Measurements from ENCODE around the gene GPC4. TPM values are rescaled to one million over a fixed set of nuclear protein-coding genes. Genes with fewer than 3 reads are reported as not detected.

Gene GPC4
- total RNA-seq, 1 donor: 8.3 TPM

- Histone ChIP-seq H3K9me3 (ENCODE audit: low read depth, low read length) (no peaks in the 10 kb centered on the region), H3K36me3 (ENCODE audit: insufficient read depth, low read length) (no peaks in the 10 kb centered on the region), H3K4me2 (ENCODE audit: insufficient read depth, low read length) (peak overlapping the region; percentile 64), H3K79me2 (ENCODE audit: insufficient read depth, low read length) (no peaks in the 10 kb centered on the region), H3K27ac (ENCODE audit: low read depth, low read length) (no peak overlapping the region), H4K20me1 (ENCODE audit: insufficient read depth, low read length) (no peaks in the 10 kb centered on the region), H3K4me1 (ENCODE audit: insufficient read depth, low read length) (no peaks in the 10 kb centered on the region), H3K27me3 (ENCODE audit: insufficient read depth, low read length) (peaks cover 38% of the 10 kb centered on the region), H2AFZ (ENCODE audit: low read length) (no peak overlapping the region), H3K4me3 (ENCODE audit: insufficient read depth, low read length) (peak overlapping the region; percentile 69)
- DNase-seq (ENCODE audit: insufficient read length, low spot score, missing footprints): peak; percentile 36
- TF ChIP-seq CTCF (IDR thresholded peaks at IDR 0.05; ENCODE audit: extremely low read depth, low read depth, low read length): no peak
These were observed 648 bp downstream of the GPC4 start for GRCh38 chrX:133414406-133415275.

GRCh38 chrX:133413218-133413925 is 1.9 kb downstream of the GPC4 start:
- no peak for DNase-seq (ENCODE audit: insufficient read length, low spot score, missing footprints)
- Histone ChIP-seq H2AFZ (ENCODE audit: low read length) (no peak overlapping the region), H3K27ac (ENCODE audit: low read depth, low read length) (no peak overlapping the region), H3K79me2 (ENCODE audit: insufficient read depth, low read length) (no peaks in the 10 kb centered on the region), H3K4me1 (ENCODE audit: insufficient read depth, low read length) (no peaks in the 10 kb centered on the region), H4K20me1 (ENCODE audit: insufficient read depth, low read length) (no peaks in the 10 kb centered on the region), H3K4me2 (ENCODE audit: insufficient read depth, low read length) (peak overlapping the region; percentile 64), H3K4me3 (ENCODE audit: insufficient read depth, low read length) (peak overlapping the region; percentile 69), H3K27me3 (ENCODE audit: insufficient read depth, low read length) (peaks cover 38% of the 10 kb centered on the region), H3K9me3 (ENCODE audit: low read depth, low read length) (no peaks in the 10 kb centered on the region), H3K36me3 (ENCODE audit: insufficient read depth, low read length) (no peaks in the 10 kb centered on the region)
- no peak for TF ChIP-seq CTCF (IDR thresholded peaks at IDR 0.05; ENCODE audit: extremely low read depth, low read depth, low read length)

GRCh38 chrX:133412665-133413064 is 2.6 kb downstream of the GPC4 start:
- no peaks in the 10 kb centered on the region for H3K79me2 ChIP-seq (ENCODE audit: insufficient read depth, low read length)
- H3K4me1 ChIP-seq (ENCODE audit: insufficient read depth, low read length): no peaks in the 10 kb centered on the region
- no peaks in the 10 kb centered on the region for H4K20me1 ChIP-seq (ENCODE audit: insufficient read depth, low read length)
- peak; percentile 90 for DNase-seq (ENCODE audit: insufficient read length, low spot score, missing footprints)
- H3K9me3 ChIP-seq (ENCODE audit: low read depth, low read length): no peaks in the 10 kb centered on the region
- peaks cover 34% of the 10 kb centered on the region for H3K27me3 ChIP-seq (ENCODE audit: insufficient read depth, low read length)
- no peak overlapping the region for H3K4me3 ChIP-seq (ENCODE audit: insufficient read depth, low read length)
- no peak overlapping the region for H2AFZ ChIP-seq (ENCODE audit: low read length)
- no peak for TF ChIP-seq CTCF (IDR thresholded peaks at IDR 0.05; ENCODE audit: extremely low read depth, low read depth, low read length)
- no peaks in the 10 kb centered on the region for H3K36me3 ChIP-seq (ENCODE audit: insufficient read depth, low read length)
- no peak overlapping the region for H3K27ac ChIP-seq (ENCODE audit: low read depth, low read length)
- H3K4me2 ChIP-seq (ENCODE audit: insufficient read depth, low read length): no peak overlapping the region

GRCh38 chrX:133412246-133412645 is 3.0 kb downstream of the GPC4 start:
- TF ChIP-seq CTCF (IDR thresholded peaks at IDR 0.05; ENCODE audit: extremely low read depth, low read depth, low read length): no peak
- H3K36me3 ChIP-seq (ENCODE audit: insufficient read depth, low read length): no peaks in the 10 kb centered on the region
- H3K4me2 ChIP-seq (ENCODE audit: insufficient read depth, low read length): no peak overlapping the region
- no peaks in the 10 kb centered on the region for H3K79me2 ChIP-seq (ENCODE audit: insufficient read depth, low read length)
- H3K4me1 ChIP-seq (ENCODE audit: insufficient read depth, low read length): no peaks in the 10 kb centered on the region
- H3K27me3 ChIP-seq (ENCODE audit: insufficient read depth, low read length): peaks cover 30% of the 10 kb centered on the region
- no peaks in the 10 kb centered on the region for H3K9me3 ChIP-seq (ENCODE audit: low read depth, low read length)
- peak; percentile 84 for DNase-seq (ENCODE audit: insufficient read length, low spot score, missing footprints)
- no peak overlapping the region for H3K4me3 ChIP-seq (ENCODE audit: insufficient read depth, low read length)
- H4K20me1 ChIP-seq (ENCODE audit: insufficient read depth, low read length): no peaks in the 10 kb centered on the region
- H3K27ac ChIP-seq (ENCODE audit: low read depth, low read length): no peak overlapping the region
- H2AFZ ChIP-seq (ENCODE audit: low read length): no peak overlapping the region
